NCI-H524 treated with DMSO at 0.1 percent for 48 hours (cell line): ENCODE data around the gene RPL18A.

Experiments used
- DNase-seq: peaks from one replicate; lab custom pipeline; 2025; lab: John Stamatoyannopoulos, UW

Gene RPL18A

GRCh38 chr19:17859533-17860330 lies at the start of gene RPL18A:
Gene RPL18A (plus strand): TSS chr19:17859910. CDS start chr19:17859957, 47 bp downstream.
- peak; percentile 100 for DNase-seq

- DNase-seq = no peak
Observed at GRCh38 chr19:17811103-17811502, 48.6 kb upstream of the RPL18A start.

GRCh38 chr19:17811681-17812080 lies 48.0 kb upstream of the RPL18A start:
- no peak for DNase-seq

- no peak for DNase-seq
Observed at GRCh38 chr19:17812099-17812498, 47.6 kb upstream of the RPL18A start.

GRCh38 chr19:17817668-17818363 lies 41.9 kb upstream of the RPL18A start:
- no peak for DNase-seq

GRCh38 chr19:17821190-17821589 lies 38.5 kb upstream of the RPL18A start, which contains the start of gene INSL3:
Gene INSL3 (minus strand): TSS chr19:17821519. CDS start chr19:17821506, 13 bp downstream.
- no peak for DNase-seq

- no peak for DNase-seq
Observed at GRCh38 chr19:17824339-17824738, 35.4 kb upstream of the RPL18A start.

GRCh38 chr19:17826508-17827056 lies 33.1 kb upstream of the RPL18A start:
- DNase-seq = no peak

- DNase-seq = peak; percentile 25
Observed at GRCh38 chr19:17829855-17830566, 29.7 kb upstream of the RPL18A start.

- no peak for DNase-seq
Observed at GRCh38 chr19:17830567-17831418, 28.9 kb upstream of the RPL18A start.

GRCh38 chr19:17831419-17831888 lies 28.3 kb upstream of the RPL18A start:
- no peak for DNase-seq

- DNase-seq = no peak
Observed at GRCh38 chr19:17832443-17833208, 27.1 kb upstream of the RPL18A start.

GRCh38 chr19:17834350-17835181 lies 25.1 kb upstream of the RPL18A start:
- DNase-seq = no peak

GRCh38 chr19:17835182-17836006 lies 24.3 kb upstream of the RPL18A start:
- DNase-seq = no peak

- no peak for DNase-seq
Observed at GRCh38 chr19:17836530-17836929, 23.2 kb upstream of the RPL18A start.

- no peak for DNase-seq
Observed at GRCh38 chr19:17837972-17838371, 21.7 kb upstream of the RPL18A start.

GRCh38 chr19:17840019-17840418 lies 19.7 kb upstream of the RPL18A start:
- no peak for DNase-seq

- DNase-seq = no peak
Observed at GRCh38 chr19:17841371-17841809, 18.3 kb upstream of the RPL18A start.
